ENCODE measurements around the gene PRR7.
"Not testable (repeated sequence)": the region's sequence is repeated elsewhere in the genome, so short reads cannot be mapped to it uniquely, and the experiment has no call there.

PRR7 gene, protein sequence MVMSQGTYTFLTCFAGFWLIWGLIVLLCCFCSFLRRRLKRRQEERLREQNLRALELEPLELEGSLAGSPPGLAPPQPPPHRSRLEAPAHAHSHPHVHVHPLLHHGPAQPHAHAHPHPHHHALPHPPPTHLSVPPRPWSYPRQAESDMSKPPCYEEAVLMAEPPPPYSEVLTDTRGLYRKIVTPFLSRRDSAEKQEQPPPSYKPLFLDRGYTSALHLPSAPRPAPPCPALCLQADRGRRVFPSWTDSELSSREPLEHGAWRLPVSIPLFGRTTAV

DNA sequence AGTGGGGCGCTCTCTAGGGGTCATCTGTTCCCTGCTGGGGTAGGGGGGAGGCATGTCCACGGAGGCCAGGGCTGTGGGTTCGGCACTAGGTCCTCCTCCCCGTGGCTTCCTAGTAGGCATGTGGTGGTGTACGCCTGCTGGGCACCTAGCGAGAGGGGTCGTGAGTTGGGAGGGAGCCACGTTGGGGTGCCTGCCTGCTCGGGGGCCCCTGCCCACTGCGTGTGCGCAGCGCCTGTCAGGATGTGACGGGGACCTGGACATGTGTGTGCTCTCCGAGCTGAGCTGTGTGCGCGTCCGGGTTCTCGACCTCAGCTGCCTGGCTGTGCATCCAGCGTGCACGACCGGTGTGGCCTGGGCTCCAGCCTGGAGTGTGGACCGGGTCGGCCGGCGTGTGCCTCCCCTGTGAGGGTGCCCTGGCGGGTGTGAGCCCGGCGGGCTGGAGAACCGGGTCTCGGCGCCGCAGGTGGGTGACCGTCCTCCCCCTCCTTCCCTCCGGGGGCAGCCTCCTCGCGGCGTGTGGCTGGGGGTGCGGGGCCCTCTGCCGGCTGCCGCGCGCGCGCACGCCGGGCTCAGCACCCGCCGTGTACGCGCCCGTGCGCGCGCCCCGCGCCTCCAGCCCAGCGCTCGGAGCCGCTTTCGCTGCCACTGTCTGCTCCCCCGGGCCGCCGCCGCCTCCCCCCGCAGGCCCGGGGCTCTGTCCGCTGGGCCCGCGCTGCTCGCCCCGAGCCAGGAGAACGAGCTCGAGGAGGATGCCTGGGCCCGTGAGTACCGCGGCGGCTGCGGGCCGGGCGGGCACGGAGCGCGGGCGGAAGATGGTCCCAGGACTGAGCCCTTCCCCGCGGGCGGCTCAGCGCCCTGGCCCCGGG is at the start of gene PRR7:
PRR7 (plus strand) TSS at position 615 of the 866 bp plus-strand sequence. CDS start 8,254 bp downstream, outside the sequence.
- peak; percentile 69 to 76 for DNase-seq

DNA sequence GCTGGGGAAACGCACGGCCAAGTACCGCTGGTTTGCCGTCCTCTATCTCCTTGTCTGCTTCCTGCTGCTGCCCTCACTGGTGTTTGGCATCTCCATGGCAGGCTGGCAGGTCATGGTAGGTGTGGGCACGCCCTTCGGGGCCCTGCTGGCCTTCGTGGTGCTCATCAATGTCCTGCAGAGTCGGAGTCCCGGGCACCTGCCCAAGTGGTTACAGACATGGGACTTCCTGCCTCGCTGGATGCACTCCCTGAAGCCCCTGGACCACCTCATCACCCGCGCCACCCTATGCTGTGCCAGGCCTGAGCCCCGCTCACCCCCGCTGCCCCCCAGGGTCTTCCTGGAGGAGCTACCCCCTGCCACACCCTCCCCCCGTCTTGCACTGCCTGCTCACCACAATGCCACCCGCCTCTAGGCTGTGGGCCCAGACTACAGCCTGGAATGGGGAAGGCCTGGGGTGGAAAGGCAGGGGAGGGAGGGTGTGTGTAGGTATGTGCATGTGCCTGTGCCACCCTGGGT is 48.7 kb upstream of the PRR7 start:
- no peak for DNase-seq

DNA sequence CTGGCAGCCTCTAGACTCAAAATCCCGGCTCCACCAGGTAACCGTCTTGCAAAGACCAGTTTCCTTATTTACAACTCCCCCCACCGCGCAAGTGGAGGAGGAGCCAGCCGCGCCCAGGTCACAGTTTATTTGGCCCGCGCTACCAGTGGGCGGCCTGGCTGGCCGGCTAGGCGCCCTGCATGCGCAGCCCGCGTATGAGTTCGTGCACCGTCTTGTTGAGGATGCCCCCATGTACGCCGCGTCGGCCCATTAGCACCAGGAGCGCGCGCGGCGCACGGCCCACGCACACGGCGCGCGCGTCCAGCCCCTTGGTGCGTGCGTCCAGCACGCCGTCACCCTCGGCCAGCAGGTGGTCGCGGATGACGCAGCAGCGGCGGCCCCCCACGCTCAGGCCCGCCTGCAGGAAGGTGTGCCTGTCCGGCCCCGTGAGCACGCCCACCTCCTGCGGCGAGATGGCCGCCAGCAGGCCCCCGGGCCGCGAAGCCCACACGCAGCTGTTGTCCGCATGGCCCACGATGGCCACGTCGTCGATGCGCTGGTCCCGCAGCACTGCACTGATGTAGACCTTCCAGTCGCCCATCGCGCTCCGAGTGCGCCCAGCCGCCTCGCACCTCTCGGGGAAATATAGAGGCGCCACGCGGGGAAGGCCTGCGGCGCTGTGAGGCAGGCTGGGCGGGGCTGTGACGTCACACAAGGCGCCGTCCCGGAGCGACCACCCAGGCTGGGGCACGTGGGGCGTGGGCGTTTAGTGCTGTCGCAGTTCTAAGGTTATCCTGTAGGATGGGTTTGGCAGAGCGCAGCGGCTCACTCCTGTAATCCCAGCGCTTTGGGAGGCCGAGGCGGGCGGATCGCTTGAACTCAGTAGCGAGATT is 46.4 kb upstream of the PRR7 start, which contains the start of gene PFN3:
PFN3 (minus strand) TSS at position 665 of the 872 bp plus-strand sequence; CDS start at position 580, 85 bp downstream.
- no peak for DNase-seq

DNA sequence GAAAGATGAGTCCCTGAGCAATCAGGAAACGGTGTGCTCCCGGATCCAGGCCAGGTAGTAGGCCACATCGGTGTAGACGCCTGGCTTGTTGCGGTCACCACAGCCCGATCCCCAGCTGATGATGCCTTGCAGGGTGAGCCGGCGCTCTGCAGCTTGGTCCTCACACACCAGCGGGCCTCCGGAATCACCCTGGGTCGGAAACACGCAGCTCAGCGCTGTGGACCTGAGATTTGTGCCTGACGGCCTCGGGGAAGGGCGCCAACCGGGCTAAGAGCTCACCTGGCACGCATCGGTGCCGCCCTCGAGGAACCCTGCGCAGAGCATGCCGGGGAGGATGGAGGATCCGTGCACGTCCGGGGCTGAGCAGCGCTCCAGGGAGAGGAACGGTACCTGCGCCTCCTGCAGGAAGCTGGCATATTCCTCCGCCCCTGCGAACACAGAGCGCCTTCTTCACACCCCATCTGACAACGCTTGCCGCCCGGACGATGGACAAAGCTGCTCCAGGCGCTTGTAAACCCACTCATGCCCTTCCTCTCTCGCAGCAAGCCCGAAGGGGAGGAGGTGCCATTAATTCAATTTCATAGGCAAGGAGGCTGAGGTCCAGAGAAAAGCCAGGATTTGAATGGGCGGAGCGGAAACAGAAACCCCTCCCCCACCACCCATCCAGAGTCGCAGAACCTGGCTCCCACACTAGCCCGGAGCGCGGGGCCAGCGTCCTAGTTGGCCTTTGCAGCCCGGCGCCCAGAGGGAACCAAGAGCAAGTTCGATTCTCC is 44.2 kb upstream of the PRR7 start:
- DNase-seq = peak; percentile 79 to 86

DNA sequence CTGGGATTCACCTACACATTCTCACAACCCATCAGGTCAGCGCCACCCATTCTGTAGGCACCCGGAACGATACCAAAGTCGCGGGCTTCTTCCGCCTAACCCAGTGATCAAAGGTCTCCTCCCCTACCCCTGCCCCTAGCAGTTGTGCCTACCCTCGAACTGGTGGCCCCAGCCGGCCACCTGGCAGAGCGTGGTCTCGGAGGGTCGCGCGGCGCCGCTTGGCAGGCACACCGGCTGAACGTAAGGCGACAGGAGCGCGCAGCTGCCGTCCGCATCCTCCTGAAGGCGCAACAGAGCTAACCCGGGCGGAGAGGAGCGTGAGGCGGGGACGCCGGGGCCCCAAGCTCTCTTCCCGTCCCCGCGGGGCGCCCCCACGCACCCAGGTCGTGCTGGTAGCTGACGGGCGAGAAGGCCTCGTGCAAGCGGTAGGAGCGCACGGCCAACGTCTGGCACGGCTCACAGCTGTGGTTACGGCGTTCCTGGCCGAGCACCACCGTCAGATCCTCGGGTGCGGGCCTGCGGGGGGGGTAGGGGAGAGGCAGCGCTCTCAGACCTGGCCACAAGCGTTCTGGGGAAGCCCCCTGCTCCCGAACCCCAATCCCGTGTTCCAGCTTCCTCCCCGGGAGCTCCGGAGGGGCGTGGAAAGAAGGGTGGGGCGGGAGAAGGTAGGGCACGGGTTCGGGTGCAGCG is 43.4 kb upstream of the PRR7 start:
- DNase-seq = peak; percentile 45 to 60

DNA sequence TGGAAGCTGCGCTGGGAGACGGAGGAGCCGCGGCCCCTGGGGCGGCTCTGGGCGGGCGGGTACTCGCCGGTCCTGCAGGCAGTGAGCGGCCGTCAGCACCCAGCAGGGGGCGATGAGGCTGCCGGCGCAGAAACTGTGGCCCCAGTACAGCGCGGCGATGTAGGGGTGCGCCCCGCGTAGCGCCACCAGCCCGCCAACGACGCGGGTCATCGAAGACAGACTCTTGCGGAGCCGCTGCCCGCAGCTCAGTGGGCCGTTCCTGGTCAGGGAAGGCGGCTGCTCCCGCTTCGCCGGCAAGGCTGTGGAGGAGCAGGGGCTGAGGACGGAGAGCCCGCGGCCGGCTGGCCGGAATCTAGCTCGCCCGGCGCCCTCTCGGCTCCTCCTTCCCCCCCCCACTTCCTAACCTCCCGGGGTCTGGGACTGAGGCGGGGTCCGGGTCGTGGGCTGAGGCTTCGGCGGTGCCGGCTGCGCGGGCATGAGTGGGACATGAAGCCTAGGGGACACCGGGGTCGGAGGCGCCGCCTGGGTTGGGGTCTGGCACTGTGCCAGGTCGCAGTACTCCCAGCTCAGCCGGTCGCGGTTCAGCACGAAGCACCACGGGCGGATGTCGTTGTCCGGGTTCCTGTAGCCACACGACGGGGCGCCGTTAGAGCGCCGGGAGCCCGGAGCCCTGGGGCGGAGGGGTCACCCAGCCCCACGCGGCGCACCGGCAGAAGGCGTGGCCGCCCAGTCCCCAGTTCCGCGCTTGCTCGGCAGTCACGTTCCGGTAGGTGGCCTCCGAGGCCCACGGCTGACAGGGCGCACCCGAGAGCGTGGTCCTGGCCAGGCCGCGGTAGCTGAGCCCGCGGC is 42.6 kb upstream of the PRR7 start:
- peak; percentile 86 to 90 for DNase-seq

DNA sequence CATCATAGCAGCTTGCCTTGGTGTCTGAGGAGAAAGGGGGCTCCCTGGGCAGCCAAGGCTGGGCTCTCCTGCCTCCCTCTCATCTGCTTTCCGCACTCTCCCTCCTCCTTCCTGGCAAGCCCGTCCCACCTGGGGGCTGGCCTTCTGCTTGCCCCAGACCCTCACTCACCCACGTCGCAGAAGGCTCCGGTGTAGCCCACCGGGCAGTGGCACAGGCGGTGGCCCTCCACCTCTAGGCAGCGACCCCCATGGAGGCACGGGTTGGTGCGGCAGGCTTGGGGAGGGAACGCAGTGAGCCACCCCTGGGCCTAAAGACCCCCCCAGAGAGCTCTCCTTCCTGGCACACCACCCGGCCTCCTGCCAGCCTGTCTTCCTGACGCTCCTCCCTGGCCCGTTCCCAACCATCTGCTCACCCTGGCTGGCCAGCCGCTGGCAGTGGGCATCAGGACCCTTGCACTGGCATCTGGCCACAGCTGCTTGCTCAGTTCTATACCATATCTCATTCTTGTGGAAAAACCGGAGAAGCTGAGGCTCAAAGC is 41.9 kb upstream of the PRR7 start:
- no peak for DNase-seq

DNA sequence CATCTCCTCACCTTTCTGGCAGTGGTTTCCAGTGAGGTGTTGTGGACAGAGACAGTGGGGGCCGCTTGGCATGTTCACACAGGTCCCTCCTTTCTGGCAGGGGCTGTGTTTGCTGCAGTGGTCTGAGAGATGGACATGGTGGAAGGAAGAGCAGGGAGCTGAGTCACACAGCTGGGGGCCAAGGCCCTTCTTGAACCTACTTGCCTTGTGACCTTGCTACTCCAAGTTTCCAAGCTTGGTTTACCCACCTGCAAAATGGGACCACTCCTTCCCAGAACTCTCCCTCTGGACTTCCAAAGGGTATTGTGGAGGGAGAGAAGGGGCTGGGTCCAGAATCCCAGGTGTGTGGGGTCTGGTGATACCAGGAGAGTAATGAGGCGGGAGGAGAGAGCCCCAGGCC is 41.3 kb upstream of the PRR7 start:
- DNase-seq = no peak

DNA sequence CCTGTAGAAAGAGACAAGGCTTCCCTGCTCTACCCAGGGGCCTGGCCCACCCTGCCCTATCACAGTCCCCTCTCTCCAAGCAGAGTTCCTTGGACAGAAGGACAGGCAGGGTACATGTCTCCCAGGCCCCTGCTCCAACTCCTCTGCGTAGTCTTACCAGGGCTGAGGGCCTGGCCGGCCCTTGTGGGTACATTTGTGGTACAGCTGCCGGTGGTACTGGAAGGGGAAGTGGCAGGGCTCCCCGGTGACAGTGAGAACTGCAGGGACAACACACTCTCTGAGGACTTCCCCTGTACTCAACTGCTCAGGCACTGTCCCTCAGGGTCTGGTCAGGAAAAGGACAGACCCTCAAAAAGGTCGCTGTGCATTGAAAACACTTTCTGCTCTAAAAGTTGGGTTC is 40.8 kb upstream of the PRR7 start:
- no peak for DNase-seq

DNA sequence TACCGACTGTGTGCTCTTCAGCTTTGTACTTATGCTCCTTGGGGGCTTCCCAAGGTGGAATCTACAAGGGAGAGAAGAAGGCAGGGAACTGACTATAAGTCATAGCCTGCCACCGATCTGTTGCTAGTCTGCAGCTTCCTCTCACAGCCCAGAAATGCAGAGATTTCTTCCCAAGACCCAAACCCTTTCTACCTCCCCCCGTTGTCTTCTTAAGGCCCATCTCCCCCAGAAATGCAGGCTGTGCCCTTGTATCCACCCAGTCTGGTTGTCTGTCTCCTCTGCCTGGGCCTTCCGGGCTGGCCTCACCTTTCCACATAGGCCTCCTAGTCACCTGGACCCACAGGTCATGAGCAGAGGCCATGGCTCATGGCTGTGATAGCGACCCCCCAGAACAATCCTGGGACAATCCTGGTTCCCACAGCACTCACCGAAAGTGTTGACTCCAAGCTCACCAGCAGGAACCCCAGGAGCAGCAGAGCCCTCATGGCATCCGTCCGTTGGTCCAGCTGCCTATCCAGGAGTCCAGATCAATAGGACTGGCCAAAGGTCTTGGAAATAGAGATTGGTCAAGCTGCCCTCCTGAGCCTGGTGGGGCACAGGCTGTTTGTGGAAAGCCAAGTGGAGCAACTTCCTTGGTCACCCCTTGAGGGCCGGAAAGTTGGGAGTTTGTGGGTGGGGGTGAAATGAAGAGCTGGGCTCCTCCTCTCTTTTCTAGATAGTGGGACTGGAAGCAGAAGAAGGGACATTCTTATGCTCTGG is 37.4 kb upstream of the PRR7 start, which contains the start of gene F12:
F12 (minus strand) TSS at position 522 of the 759 bp plus-strand sequence; CDS start at position 485, 37 bp downstream.
- no peak for DNase-seq

DNA sequence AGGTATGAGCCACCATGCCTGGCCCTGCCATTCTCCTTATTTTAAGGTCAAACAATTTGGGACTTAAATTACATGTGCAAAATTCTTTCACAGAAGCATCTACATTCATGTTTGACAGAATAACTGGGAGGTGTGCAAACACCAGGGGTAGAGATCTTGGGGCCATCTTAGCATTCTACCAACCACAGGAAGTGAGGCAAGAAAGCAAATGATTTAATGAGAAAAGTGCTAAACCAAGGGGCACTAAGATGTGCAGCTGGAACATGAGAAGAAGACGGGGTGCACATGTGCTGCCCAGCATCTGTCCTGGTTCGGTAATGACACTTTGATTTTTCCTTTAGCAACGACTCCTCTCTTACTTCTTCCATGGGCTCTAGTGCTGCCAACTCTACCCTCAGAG is 36.0 kb upstream of the PRR7 start:
- DNase-seq = no peak

DNA sequence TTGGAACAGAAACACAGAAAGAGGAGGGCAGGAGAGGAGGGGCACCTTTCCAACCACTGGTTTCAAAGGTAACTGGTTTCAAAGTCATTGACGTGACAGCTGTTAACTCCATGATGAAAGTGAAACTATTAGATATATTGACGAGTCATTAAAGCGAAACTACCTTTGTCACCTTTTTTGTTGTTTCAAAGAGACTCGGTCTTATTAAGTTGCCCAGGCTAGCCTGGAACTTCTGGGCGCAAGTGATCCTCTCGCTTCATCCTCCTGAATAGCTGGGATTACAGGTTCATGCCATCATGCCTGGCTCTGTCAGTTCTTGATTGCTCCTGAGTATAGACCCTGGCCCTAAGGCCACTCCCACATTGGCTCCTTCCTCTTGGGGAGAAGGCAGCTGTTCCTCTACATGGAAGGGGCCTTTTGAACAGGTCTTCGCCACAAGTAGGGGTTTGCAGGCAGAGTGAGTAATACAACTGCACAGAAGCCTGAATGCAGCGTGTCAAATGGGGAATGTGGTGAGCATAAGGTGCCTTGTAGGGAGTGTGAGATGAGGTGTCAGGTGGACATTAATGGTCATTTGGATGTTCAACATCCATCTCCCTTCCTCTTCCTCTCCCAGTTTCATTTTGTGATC is 33.9 kb upstream of the PRR7 start:
- DNase-seq = peak in 1 of 2 experiments; percentile 36

DNA sequence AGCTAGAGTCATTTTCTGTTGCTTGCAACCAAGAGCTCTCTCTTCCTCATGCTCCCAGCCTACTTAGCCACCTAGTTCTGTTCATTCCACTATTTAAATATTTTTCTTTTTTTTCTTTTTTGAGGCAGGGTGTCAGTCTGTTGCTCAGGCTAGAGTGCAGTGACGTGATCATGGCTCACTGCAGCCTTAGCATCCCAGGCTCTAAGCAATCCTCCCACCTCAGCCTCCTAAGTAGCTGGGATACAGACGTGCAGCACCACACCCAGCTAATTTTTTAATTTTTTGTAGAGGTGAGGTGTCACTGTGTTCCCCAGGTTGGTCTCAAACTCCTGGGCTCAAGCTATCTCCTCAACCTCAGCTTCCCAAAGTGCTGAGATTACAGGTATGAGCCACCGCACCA is 32.1 kb upstream of the PRR7 start:
- no peak for DNase-seq

DNA sequence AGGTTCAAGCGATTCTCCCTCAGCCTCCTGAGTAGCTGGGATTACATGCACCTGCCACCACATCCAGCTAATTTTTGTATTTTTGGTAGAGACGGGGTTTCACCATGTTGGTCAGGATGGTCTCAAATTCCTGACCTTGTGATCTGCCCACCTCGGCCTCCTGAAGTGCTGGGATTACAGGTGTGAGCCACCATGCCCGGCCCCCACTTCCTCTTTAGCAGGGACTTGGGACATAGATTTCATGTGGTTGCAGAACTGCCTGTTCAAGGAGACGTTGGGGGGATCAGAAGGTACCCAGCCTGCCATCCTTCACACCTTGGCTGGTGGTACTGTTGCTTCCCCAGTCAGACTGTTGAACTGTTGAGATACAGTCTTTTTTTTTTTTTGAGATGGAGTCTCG is 29.5 kb upstream of the PRR7 start:
- not testable (repeated sequence) for DNase-seq

DNA sequence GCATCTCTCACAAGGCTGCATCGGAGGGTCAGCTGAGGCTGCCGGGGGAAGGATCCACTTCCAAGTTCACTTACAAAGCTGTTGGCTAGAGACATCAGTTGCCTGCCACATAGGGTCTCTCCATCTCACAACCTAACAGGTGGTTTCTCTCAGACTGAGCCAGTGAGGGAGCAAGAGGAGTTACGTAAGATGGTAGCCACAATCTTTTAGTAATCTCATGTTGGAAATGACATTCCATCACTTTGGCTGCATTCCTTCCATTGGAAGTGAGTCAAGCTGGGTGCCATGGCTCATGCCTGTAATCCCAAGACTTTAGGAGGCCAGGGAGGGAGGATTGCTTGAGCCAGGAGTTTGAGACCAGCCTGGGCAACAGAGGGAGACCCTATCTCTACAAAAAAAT is 27.6 kb upstream of the PRR7 start:
- DNase-seq = no peak

DNA sequence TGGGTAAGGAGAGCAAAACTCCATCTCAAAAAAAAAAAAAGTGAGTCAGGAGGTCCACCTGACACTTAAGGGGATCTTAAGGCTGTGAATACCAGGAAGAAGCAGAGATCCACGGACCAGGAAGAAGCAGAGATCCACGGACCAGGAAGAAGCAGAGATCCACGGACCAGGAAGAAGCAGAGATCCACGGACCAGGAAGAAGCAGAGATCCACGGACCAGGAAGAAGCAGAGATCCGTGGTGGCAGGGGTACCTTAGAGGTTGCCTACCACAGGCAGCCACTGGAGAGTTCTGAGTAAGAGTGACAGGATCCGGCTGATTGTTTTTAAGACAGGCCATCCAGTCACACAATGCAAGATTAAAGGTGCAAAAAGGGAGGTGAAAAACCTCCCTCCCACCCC is 26.1 kb upstream of the PRR7 start:
- DNase-seq = not testable (repeated sequence)

DNA sequence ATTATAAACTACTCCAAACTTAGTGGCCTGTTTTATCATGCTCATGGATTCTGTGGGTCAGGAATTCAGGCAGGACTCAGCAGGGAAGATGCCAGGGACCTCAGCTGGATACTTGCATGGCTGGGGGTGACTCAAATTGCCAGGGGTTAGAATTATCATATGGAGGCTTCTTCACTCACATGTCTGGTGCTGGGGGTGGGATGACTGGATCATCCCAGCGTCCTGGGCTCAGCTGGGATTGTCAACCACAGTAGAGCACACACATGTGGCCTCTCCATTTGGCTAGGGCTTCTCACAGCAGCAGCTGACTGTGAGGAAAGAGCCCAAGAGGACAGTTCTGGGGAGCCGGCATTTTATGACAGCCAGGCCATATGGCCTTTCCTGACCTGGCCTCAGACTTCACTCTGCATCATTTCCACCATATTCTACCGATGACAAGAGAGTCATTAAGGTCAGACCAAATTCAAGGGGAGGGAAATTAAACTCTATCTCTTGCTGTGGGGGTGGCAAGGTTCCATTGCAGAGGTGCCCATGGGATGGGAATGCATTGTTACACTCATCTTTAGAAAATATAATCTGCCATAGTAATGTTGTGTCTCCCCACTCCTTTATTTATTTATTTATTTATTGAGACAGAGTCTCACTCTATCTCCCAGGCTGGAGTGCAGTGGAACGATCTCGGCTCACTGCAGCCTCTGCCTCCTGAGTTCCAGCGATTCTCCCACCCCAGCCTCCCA is 25.4 kb upstream of the PRR7 start:
- no peak for DNase-seq

DNA sequence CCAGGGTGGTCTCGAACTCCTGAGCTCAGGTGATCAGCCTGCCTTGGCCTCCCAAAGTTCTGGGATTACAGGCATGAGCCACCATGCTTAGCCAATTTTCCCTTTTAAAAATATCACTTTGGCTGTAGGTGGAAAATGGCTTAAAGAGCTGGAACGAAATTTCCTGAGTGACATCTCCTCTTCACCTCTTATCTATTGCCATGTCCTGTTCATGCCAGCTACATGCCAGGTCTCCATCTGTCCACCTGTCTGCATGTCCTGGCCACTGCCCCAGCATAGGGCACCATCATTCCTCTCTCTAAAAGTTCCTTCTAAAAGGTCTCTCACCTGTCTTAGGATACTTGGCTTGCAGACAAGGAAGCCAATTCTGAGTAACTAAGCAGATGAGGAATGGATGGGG is 22.9 kb upstream of the PRR7 start:
- no peak for DNase-seq

All from activated CD4-positive, alpha-beta T cell treated with anti-CD3 and anti-CD28 coated beads, Interleukin-2, amount 50 U/mL, for 48 hours (primary cell).